H1 (cell line): ENCODE results near the gene TMEM245. TPM values are rescaled to one million over a fixed set of nuclear protein-coding genes. Genes with fewer than 3 reads are reported as not detected.

Experiments used
- CTCF ChIA-PET: fragments of 300-600 bp; sonication (Branson Sonifier 250); formaldehyde crosslinking; loops from one replicate; lab custom pipeline; 2021; ENCODE audit not compliant: partially characterized antibody; lab: Charles Lee
- POLR2A ChIA-PET: fragments of 300-600 bp; sonication (Branson Sonifier 250); formaldehyde crosslinking; loops from one replicate; lab custom pipeline; 2021; ENCODE audit warnings: inconsistent platforms; ENCODE audit not compliant: partially characterized antibody; lab: Charles Lee
- DNase-seq, 2 experiments: peaks; one replicate each; pipeline versions ENCODE4 v3.0.0 to v3.0.0-alpha.2; 2010 to 2022; ENCODE audit warnings: low spot score in 2 of 2, low read depth in 1 of 2, mixed read lengths in 1 of 2
- FAIRE-seq: peaks from 2 replicates; lab custom pipeline; 2011; peaks lifted over from hg19 to GRCh38; lab: Jason Lieb, UNC
- H2AFZ ChIP-seq: 2 replicates; pipeline ENCODE4 v1.8.1; 2012; ENCODE audit warnings: low read length, inconsistent platforms
- H2AK5ac ChIP-seq: 2 replicates; pipeline ENCODE4 v1.6.1; 2013; ENCODE audit warnings: low read depth, low read length
- H2BK120ac ChIP-seq: replicated peaks from 2 replicates; pipeline ENCODE3; 2013; ENCODE audit warnings: low read depth, low read length, inconsistent platforms
- H2BK12ac ChIP-seq: 2 replicates; pipeline ENCODE4 v1.6.1; 2013; ENCODE audit warnings: low read depth, low read length
- H2BK15ac ChIP-seq: 2 replicates; pipeline ENCODE4 v1.6.1; 2013; ENCODE audit warnings: low read length
- H2BK20ac ChIP-seq: 2 replicates; pipeline ENCODE4 v1.6.1; 2013; ENCODE audit warnings: low read length
- H2BK5ac ChIP-seq: 2 replicates; pipeline ENCODE4 v1.6.1; 2013; ENCODE audit warnings: low read depth, low read length
- H3K14ac ChIP-seq: 2 replicates; pipeline ENCODE4 v1.6.1; 2013; ENCODE audit warnings: inconsistent platforms; ENCODE audit not compliant: insufficient read length
- H3K18ac ChIP-seq: 2 replicates; pipeline ENCODE4 v1.6.1; 2013; ENCODE audit warnings: low read length; ENCODE audit errors: extremely low read depth
- H3K23ac ChIP-seq: 2 replicates; pipeline ENCODE4 v1.6.1; 2013; ENCODE audit warnings: inconsistent platforms; ENCODE audit not compliant: insufficient read length
- H3K23me2 ChIP-seq: 2 replicates; pipeline ENCODE4 v1.6.1; 2013; ENCODE audit warnings: low read depth, low read length
- H3K27ac ChIP-seq: 2 replicates; pipeline ENCODE4 v1.6.1; 2011; ENCODE audit warnings: low read depth, low read length, inconsistent platforms
- H3K27me3 ChIP-seq, 4 experiments: replicated peaks in 1 of 4; 1 replicate in 1 of 4; 2 replicates in 3 of 4; pipeline versions ENCODE4 v1.6.1 to v1.8.1; 2011 to 2013; ENCODE audit warnings: low read length in 3 of 4, mild to moderate bottlenecking in 3 of 4, inconsistent platforms in 2 of 4, mixed read lengths in 2 of 4, moderate library complexity in 1 of 4; ENCODE audit not compliant: control insufficient read depth in 3 of 4, insufficient read depth in 3 of 4; ENCODE audit errors: extremely low read depth in 1 of 4
- H3K36me3 ChIP-seq, 4 experiments: 2 replicates each; pipeline versions ENCODE4 v1.6.1 to v1.8.1; 2011 to 2013; ENCODE audit warnings: mild to moderate bottlenecking in 4 of 4, low read length in 3 of 4, moderate library complexity in 2 of 4, control low read depth in 1 of 4, inconsistent platforms in 1 of 4; ENCODE audit not compliant: insufficient read depth in 4 of 4, control insufficient read depth in 2 of 4
- H3K4ac ChIP-seq: replicated peaks from 2 replicates; pipeline ENCODE3; 2013; ENCODE audit warnings: low read length, low read depth, mixed read lengths, inconsistent platforms; ENCODE audit not compliant: insufficient read length
- H3K4me1 ChIP-seq, 4 experiments: replicated peaks in 1 of 4; 1 replicate in 1 of 4; 2 replicates in 3 of 4; pipeline versions ENCODE4 v1.6.1 to v1.8.1; 2011 to 2013; ENCODE audit warnings: low read length in 3 of 4, inconsistent platforms in 2 of 4, mixed read lengths in 1 of 4; ENCODE audit not compliant: insufficient read depth in 4 of 4, control insufficient read depth in 3 of 4
- H3K4me2 ChIP-seq, 2 experiments: 2 replicates each; pipeline versions ENCODE4 v1.6.1 to v1.8.1; 2011 to 2013; ENCODE audit warnings: low read depth in 2 of 2, low read length in 2 of 2, control low read depth in 1 of 2, inconsistent platforms in 1 of 2, mild to moderate bottlenecking in 1 of 2; ENCODE audit not compliant: insufficient read depth in 1 of 2
- H3K4me3 ChIP-seq, 4 experiments: fragments of 200-600, 300-600 bp in 1 of 4; sonication (generic), shearing (Covaris generic), sonication (Bioruptor Twin) in 1 of 4; 2 replicates each; pipeline versions ENCODE4 v1.5.1 to v1.8.1; 2011 to 2016; ENCODE audit warnings: low read length in 4 of 4, low read depth in 3 of 4, control low read depth in 2 of 4, inconsistent platforms in 2 of 4, mild to moderate bottlenecking in 2 of 4, mixed read lengths in 1 of 4, moderate library complexity in 1 of 4; ENCODE audit not compliant: insufficient read depth in 2 of 4; ENCODE audit errors: extremely low read depth in 1 of 4
- H3K56ac ChIP-seq: replicated peaks from 2 replicates; pipeline ENCODE3; 2013; ENCODE audit warnings: low read depth, mild to moderate bottlenecking, mixed read lengths, low read length, inconsistent platforms; ENCODE audit not compliant: insufficient read length
- H3K79me1 ChIP-seq: 2 replicates; pipeline ENCODE4 v1.6.1; 2013; ENCODE audit warnings: low read depth, low read length, control low read depth
- H3K79me2 ChIP-seq, 2 experiments: 2 replicates each; pipeline versions ENCODE4 v1.6.1 to v1.8.1; 2012 to 2013; ENCODE audit warnings: low read length in 2 of 2, mild to moderate bottlenecking in 2 of 2, inconsistent platforms in 1 of 2; ENCODE audit not compliant: insufficient read depth in 2 of 2, control insufficient read depth in 1 of 2
- H3K9ac ChIP-seq, 4 experiments: replicated peaks in 1 of 4; 1 replicate in 1 of 4; 2 replicates in 3 of 4; pipeline versions ENCODE4 v1.6.1 to v1.8.1; 2011 to 2013; ENCODE audit warnings: low read depth in 3 of 4, low read length in 3 of 4, control low read depth in 2 of 4, mild to moderate bottlenecking in 2 of 4, moderate library complexity in 2 of 4, inconsistent platforms in 1 of 4; ENCODE audit errors: extremely low read depth in 1 of 4
- H3K9me3 ChIP-seq, 2 experiments: 2 replicates each; pipeline versions ENCODE4 v1.6.1 to v1.8.1; 2012 to 2013; ENCODE audit warnings: mild to moderate bottlenecking in 2 of 2, moderate library complexity in 2 of 2, control low read depth in 1 of 2, inconsistent platforms in 1 of 2, low read depth in 1 of 2, low read length in 1 of 2, mixed read lengths in 1 of 2; ENCODE audit not compliant: insufficient read depth in 2 of 2
- H4K20me1 ChIP-seq, 2 experiments: replicated peaks in 1 of 2; 2 replicates each; pipeline versions ENCODE3 to v1.8.1; 2011 to 2013; ENCODE audit warnings: inconsistent platforms in 2 of 2, low read length in 2 of 2, mild to moderate bottlenecking in 1 of 2; ENCODE audit not compliant: insufficient read depth in 2 of 2, control insufficient read depth in 1 of 2
- H4K5ac ChIP-seq: 2 replicates; pipeline ENCODE4 v1.6.1; 2013; ENCODE audit warnings: low read length, low read depth, mixed read lengths, inconsistent platforms; ENCODE audit not compliant: insufficient read length
- H4K8ac ChIP-seq: 2 replicates; pipeline ENCODE4 v1.8.0; 2013; ENCODE audit warnings: mild to moderate bottlenecking, moderate library complexity, low read length, inconsistent platforms; ENCODE audit not compliant: insufficient read depth; ENCODE audit errors: extremely low read depth
- H4K91ac ChIP-seq: replicated peaks from 2 replicates; pipeline ENCODE3; 2013; ENCODE audit warnings: low read length, mixed read lengths, inconsistent platforms; ENCODE audit not compliant: insufficient read length
- ATF3 ChIP-seq: IDR thresholded peaks from 2 replicates; pipeline ENCODE4 v1.6.1; 2011; ENCODE audit warnings: low read depth, mild to moderate bottlenecking, low read length; ENCODE audit not compliant: insufficient read depth
- CBX8 ChIP-seq: fragments of 300-800, 300-1000 bp; sonication (generic); IDR thresholded peaks from 2 replicates; pipeline ENCODE4 v1.7.1; 2016; ENCODE audit warnings: low read depth, low read length, borderline replicate concordance
- CEBPB ChIP-seq: IDR thresholded peaks from 2 replicates; pipeline ENCODE4 v1.6.1; 2012; ENCODE audit warnings: low read depth, low read length
- CHD2 ChIP-seq: IDR thresholded peaks from 2 replicates; pipeline ENCODE4 v1.6.1; 2012; ENCODE audit warnings: low read length, improper control_type of control experiment
- FOSL1 ChIP-seq: IDR thresholded peaks from 2 replicates; pipeline ENCODE4 v1.6.1; 2011; ENCODE audit warnings: mild to moderate bottlenecking, low read depth, low read length, moderate library complexity; ENCODE audit not compliant: insufficient read depth
- HDAC2 ChIP-seq, 2 experiments: fragments of 300-600 bp in 1 of 2; sonication (generic) in 1 of 2; IDR thresholded peaks; 2 replicates each; pipeline ENCODE4 v1.6.1; 2011 to 2012; ENCODE audit warnings: low read depth in 2 of 2, low read length in 2 of 2, mild to moderate bottlenecking in 2 of 2, moderate library complexity in 2 of 2, borderline replicate concordance in 1 of 2, inconsistent platforms in 1 of 2
- KDM1A ChIP-seq: fragments of 200-600, 300-600 bp; sonication (generic); IDR thresholded peaks from 2 replicates; pipeline ENCODE4 v1.7.1; 2016; ENCODE audit warnings: mild to moderate bottlenecking, low read length, borderline replicate concordance
- KDM4A ChIP-seq: IDR thresholded peaks from one replicate; pipeline ENCODE4 v1.7.1; 2012; ENCODE audit warnings: low read depth, mild to moderate bottlenecking, moderate library complexity, low read length, inconsistent platforms; ENCODE audit not compliant: severe bottlenecking
- NANOG ChIP-seq: IDR thresholded peaks from 2 replicates; pipeline ENCODE4 v1.6.1; 2011; ENCODE audit warnings: low read length, low read depth, mild to moderate bottlenecking, inconsistent platforms; ENCODE audit not compliant: insufficient read depth, poor library complexity, severe bottlenecking
- SRF ChIP-seq: IDR thresholded peaks from 2 replicates; pipeline ENCODE4 v1.6.1; 2011; ENCODE audit warnings: mild to moderate bottlenecking, low read depth, low read length, moderate library complexity
- SUZ12 ChIP-seq: fragments of 200-600 bp; sonication (generic); IDR thresholded peaks from 2 replicates; pipeline ENCODE4 v1.6.1; 2012; ENCODE audit warnings: mild to moderate bottlenecking, inconsistent platforms, low read length, moderate library complexity, mixed read lengths
- WGBS, 2 experiments: shearing (Covaris generic) in 1 of 2; methylation state at CpG; one replicate each; pipeline versions ENCODE4 v1.1.6 to v1.1.7; 2013 to 2015; ENCODE audit warnings: low lambda C conversion rate in 2 of 2, mixed read lengths in 2 of 2, inconsistent platforms in 1 of 2, low coverage in 1 of 2, missing lambda C conversion rate in 1 of 2; ENCODE audit not compliant: insufficient replicate concordance in 2 of 2, insufficient coverage in 1 of 2, insufficient read length in 1 of 2; ENCODE audit errors: extremely low coverage in 1 of 2, missing lambda C conversion rate in 1 of 2; 5-methylcytosine and 5-hydroxymethylcytosine counted together
- polyA plus RNA-seq, 7 experiments: library from polyadenylated mRNA; depleted of rRNA in 3 of 7; stranded (reverse) in 5 of 7; unstranded in 2 of 7; fragments of >200 nt in 5 of 7; fragments of 200-250 nt in 2 of 7; gene quantifications; 1 replicate in 5 of 7; 2 replicates in 1 of 7; 4 replicates in 1 of 7; pipeline versions ENCODE4 v1.2.1 to v1.2.3, GENCODE V29; 2011 to 2013; ENCODE audit warnings: missing spikeins in 2 of 7, mixed read lengths in 2 of 7
- total RNA-seq: library from RNA; stranded (reverse); fragmentation: NEBNext Ultra II Directional; extraction: Animal tissue kit (Norgen Biotek cat#: 25700); gene quantifications from 2 replicates; pipeline ENCODE4 v1.2.1, GENCODE V29; 2021

TMEM245 gene
- total and polyA plus RNA-seq, 2 of the 8 experiments (the other 6 are each of a cell fraction or from before 2014, with no cell fraction given) = 44.3 to 45.8 TPM

- H3K79me2 ChIP-seq = 0 out of 4 replicates have a peak, but pooled peaks cover 0 to 3% of the 10 kb centered on the region in 2 experiments
- FAIRE-seq = no peak
- H2BK5ac ChIP-seq = no peak overlapping the region
- H3K4me2 ChIP-seq = no peak overlapping the region
- no peak overlapping the region for H4K5ac ChIP-seq
- no peak overlapping the region for H3K23ac ChIP-seq
- H3K4ac ChIP-seq = no peak overlapping the region
- H3K36me3 ChIP-seq = peaks cover 3 to 16% (median 9%) of the 10 kb centered on the region in 4 experiments; a peak in 6 of 8 replicates
- H2AK5ac ChIP-seq = no peak overlapping the region
- no peak overlapping the region for H2AFZ ChIP-seq
- H3K18ac ChIP-seq = no peak overlapping the region
- H3K9me3 ChIP-seq = no peaks in the 10 kb centered on the region
- H2BK20ac ChIP-seq = no peak overlapping the region
- no peak overlapping the region for H2BK12ac ChIP-seq
- CTCF ChIA-PET = interaction anchor here (0.7 to 1.3 kb wide), 3 partner anchors 9 to 383 kb away, joined by 3 read pairs; no protein-coding TSS in a partner anchor
- H4K8ac ChIP-seq = no peak overlapping the region
- H3K56ac ChIP-seq = no peak overlapping the region
- H3K23me2 ChIP-seq = no peaks in the 10 kb centered on the region
- no peak overlapping the region for H4K91ac ChIP-seq
- no peak overlapping the region for H2BK15ac ChIP-seq
- no peak overlapping the region for H3K14ac ChIP-seq
- 0 out of 2 replicates have a peak, but pooled peaks cover 2% of the 10 kb centered on the region for H3K79me1 ChIP-seq
- H3K27me3 ChIP-seq = no peaks in the 10 kb centered on the region
- no peak for DNase-seq
- no peaks in the 10 kb centered on the region; a peak in 1 of 7 replicates for H3K4me1 ChIP-seq
- WGBS, 2 experiments = 91% methylated on average over 4 of the region's 4 CpGs; no CpG with 5 or more reads in 1 of the 2 experiments
- H3K27ac ChIP-seq = no peak overlapping the region
- H3K9ac ChIP-seq = no peak overlapping the region
- TF ChIP-seq SUZ12 = no peak
- no peak for TF ChIP-seq CHD2
- no peak for TF ChIP-seq KDM4A
- no peak for TF ChIP-seq CBX8
- TF ChIP-seq CEBPB = no peak
- no peak for TF ChIP-seq NANOG
- TF ChIP-seq KDM1A = no peak
- TF ChIP-seq HDAC2 (IDR thresholded peaks at IDR 0.05; ENCODE audit: borderline replicate concordance in 1 of 2, low read depth in 2 of 2, low read length in 2 of 2) = no peak
- TF ChIP-seq FOSL1 = no peak
- no peak for TF ChIP-seq SRF
- no peak for TF ChIP-seq ATF3
- TF ChIP-seq, all 59 proteins: peak for 0
- POLR2A ChIA-PET = interaction anchor here (1.0 to 1.2 kb wide), 2 partner anchors 9 to 18 kb away, joined by 3 to 6 read pairs; no protein-coding TSS in a partner anchor
- H3K4me3 ChIP-seq = no peak overlapping the region
- H4K20me1 ChIP-seq = peaks cover 0 to 3% of the 10 kb centered on the region in 2 experiments
- no peak overlapping the region for H2BK120ac ChIP-seq
Measured at GRCh38 chr9:109028457-109028856, 91.3 kb downstream of the TMEM245 start.
